Measurements from ENCODE around the gene LRP4. TPM values are rescaled to one million over a fixed set of nuclear protein-coding genes. Genes with fewer than 3 reads are reported as not detected.

LRP4 gene
- total RNA-seq, 2 experiments from 2014 or later: not detected

Other genes starting within 250 kb of the LRP4 start
- 10 to 100 TPM; 69.1 to 71.3 TPM for gene ARHGAP1, start 217.9 kb downstream of the LRP4 start, total RNA-seq
- gene ZNF408, start 217.5 kb downstream of the LRP4 start, total RNA-seq: 10 to 100 TPM; 15.8 to 16.1 TPM
- gene F2, start 199.3 kb downstream of the LRP4 start, total RNA-seq: under 1 TPM in 1 of 2 experiments, not detected in 1; 0.16 TPM
- 100 to 1,000 TPM; 174 to 176 TPM for gene CKAP5, start 72.3 kb downstream of the LRP4 start, total RNA-seq
- gene CSTPP1, start 18.2 kb upstream of the LRP4 start, total RNA-seq: 10 to 100 TPM; 15.6 to 15.8 TPM